Measurements from ENCODE around the gene CDHR1. TPM values are rescaled to one million over a fixed set of nuclear protein-coding genes. Genes with fewer than 3 reads are reported as not detected.

The CDHR1 gene
- total RNA-seq, 1 experiment from 2014 or later, result 0.39 TPM

GRCh38 chr10:84244651-84245270, 50.4 kb downstream of the CDHR1 start, which contains the start of gene RGR:
Gene RGR (plus strand): TSS chr10:84245053. CDS start chr10:84245091, 38 bp downstream.
- CTCF ChIA-PET, result interaction anchor here (0.5 to 0.6 kb wide), 2 partner anchors 22 to 247 kb away, joined by 3 to 5 read pairs; no protein-coding TSS in a partner anchor
- no TSS peak for BruUV-seq (replicated peaks)
- Histone ChIP-seq H3K4me3 (ENCODE audit: low read depth in 2 of 2, low read length in 2 of 2) (no peak within 1 kb of the TSS), H3K27me3 (ENCODE audit: control insufficient read depth, insufficient read depth, low read length) (0 out of 2 replicates have a peak, but pooled peaks cover 4% of the 10 kb centered on the region), H3K36me3 (ENCODE audit: control insufficient read depth, insufficient read depth, low read length) (no peaks in the 10 kb centered on the region), H3K9me3 (ENCODE audit: control insufficient read depth, insufficient read depth, low read depth, low read length) (no peaks in the 10 kb centered on the region), H3K4me1 (ENCODE audit: control insufficient read depth, insufficient read depth, low read length) (no peaks in the 10 kb centered on the region), H3K27ac (ENCODE audit: low read length) (no peak within 1 kb of the TSS)
- ATAC-seq (no peak), DNase-seq (ENCODE audit: low read depth, low spot score) (no peak)
- in situ Hi-C loops (cut with HindIII; ENCODE audit: low pct_unique_long_range_greater_than_20kb, low sequenced_read_pairs) (no loop called here), intact Hi-C loops (cut with micrococcal nuclease; ENCODE audit: unreplicated experiment) (no loop called here)
- POLR2A ChIA-PET, result no interaction called here
- TF ChIP-seq CTCF (IDR thresholded peaks at IDR 0.05) (no peak), SIN3A (IDR thresholded peaks at IDR 0.05; ENCODE audit: borderline replicate concordance, insufficient read depth, low read depth, low read length) (no peak), REST (IDR thresholded peaks at IDR 0.05; ENCODE audit: insufficient read depth in 1 of 2, low read depth in 2 of 2, low read length in 1 of 2) (no peak), TCF7L2 (IDR thresholded peaks at IDR 0.05; ENCODE audit: low read depth, low read length) (no peak), POLR2AphosphoS5 (IDR thresholded peaks at IDR 0.05; ENCODE audit: low read depth, low read length) (no peak)

- no TSS peak for BruUV-seq (replicated peaks)
- DNase-seq (ENCODE audit: low read depth, low spot score), result no peak
- 0 out of 2 replicates have a peak, but pooled peaks cover 4% of the 10 kb centered on the region for H3K27me3 ChIP-seq (ENCODE audit: control insufficient read depth, insufficient read depth, low read length)
- no peak for ATAC-seq
- in situ Hi-C loops (cut with HindIII; ENCODE audit: low pct_unique_long_range_greater_than_20kb, low sequenced_read_pairs), result no loop called here
- no peaks in the 10 kb centered on the region for H3K36me3 ChIP-seq (ENCODE audit: control insufficient read depth, insufficient read depth, low read length)
- no peak for TF ChIP-seq SIN3A (IDR thresholded peaks at IDR 0.05; ENCODE audit: borderline replicate concordance, insufficient read depth, low read depth, low read length)
- TF ChIP-seq POLR2AphosphoS5 (IDR thresholded peaks at IDR 0.05; ENCODE audit: low read depth, low read length), result no peak
- no peak for TF ChIP-seq REST (IDR thresholded peaks at IDR 0.05; ENCODE audit: insufficient read depth in 1 of 2, low read depth in 2 of 2, low read length in 1 of 2)
- no peak for TF ChIP-seq CTCF (IDR thresholded peaks at IDR 0.05)
- no peak for TF ChIP-seq TCF7L2 (IDR thresholded peaks at IDR 0.05; ENCODE audit: low read depth, low read length)
- H3K4me3 ChIP-seq (ENCODE audit: low read depth in 2 of 2, low read length in 2 of 2), result no peak overlapping the region
- intact Hi-C loops (cut with micrococcal nuclease; ENCODE audit: unreplicated experiment), result no loop called here
- H3K9me3 ChIP-seq (ENCODE audit: control insufficient read depth, insufficient read depth, low read depth, low read length), result no peaks in the 10 kb centered on the region
- H3K27ac ChIP-seq (ENCODE audit: low read length), result no peak overlapping the region
- ChIA-PET POLR2A (no interaction called here), CTCF (no interaction called here)
- no peaks in the 10 kb centered on the region for H3K4me1 ChIP-seq (ENCODE audit: control insufficient read depth, insufficient read depth, low read length)
Observed at GRCh38 chr10:84247496-84247895, 53.2 kb downstream of the CDHR1 start.

All from Panc1 (cell line).